GM19467 (cell line): ENCODE results near the gene COL26A1.
A peak's percentile ranks its signal among the peaks of the same experiment; 100 is the strongest.

Experiments used
- ATAC-seq: cut with Tn5 transposase; IDR thresholded peaks from one replicate; pipeline ENCODE4 v1.9.1; 2021; ENCODE audit warnings: mild to moderate bottlenecking, moderate library complexity; ENCODE audit not compliant: unreplicated experiment

Gene COL26A1

GRCh38 chr7:101529560-101529959 is 166.9 kb downstream of the COL26A1 start:
- ATAC-seq, result no peak

DNA sequence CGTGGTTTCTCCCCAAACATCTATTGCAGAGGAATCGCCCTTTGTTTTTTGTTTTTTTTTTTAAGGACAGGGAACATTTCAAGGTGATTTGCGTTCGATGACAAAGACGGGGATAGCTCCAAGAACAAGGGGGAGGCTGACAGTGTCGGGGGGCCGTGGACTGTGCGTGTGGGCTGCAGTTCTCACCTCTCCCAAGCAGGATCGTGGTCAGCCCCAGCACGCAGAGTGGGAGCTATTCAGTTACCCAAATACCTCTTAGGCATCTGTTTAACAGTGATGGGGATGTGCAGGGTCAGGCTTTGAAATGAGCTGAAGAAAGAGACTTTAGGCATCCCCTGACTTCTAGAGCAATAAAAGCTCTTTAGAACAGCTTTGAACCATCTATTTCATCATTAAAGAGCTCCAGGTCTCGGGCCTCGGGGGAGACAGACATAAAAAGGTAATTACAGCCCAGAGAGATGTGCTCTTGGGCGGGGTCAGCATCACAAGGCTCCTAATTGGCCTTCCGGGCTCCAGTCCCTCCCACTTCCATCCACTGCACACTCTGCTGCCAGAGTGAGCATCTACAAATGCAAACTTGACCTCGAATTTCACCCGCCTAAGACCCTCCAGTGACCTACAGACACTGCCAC is 169.2 kb downstream of the COL26A1 start:
- no peak for ATAC-seq

GRCh38 chr7:101532400-101533102 is 169.9 kb downstream of the COL26A1 start:
- ATAC-seq, result no peak

- no peak for ATAC-seq
Measured at GRCh38 chr7:101533103-101533465, 170.4 kb downstream of the COL26A1 start.

DNA sequence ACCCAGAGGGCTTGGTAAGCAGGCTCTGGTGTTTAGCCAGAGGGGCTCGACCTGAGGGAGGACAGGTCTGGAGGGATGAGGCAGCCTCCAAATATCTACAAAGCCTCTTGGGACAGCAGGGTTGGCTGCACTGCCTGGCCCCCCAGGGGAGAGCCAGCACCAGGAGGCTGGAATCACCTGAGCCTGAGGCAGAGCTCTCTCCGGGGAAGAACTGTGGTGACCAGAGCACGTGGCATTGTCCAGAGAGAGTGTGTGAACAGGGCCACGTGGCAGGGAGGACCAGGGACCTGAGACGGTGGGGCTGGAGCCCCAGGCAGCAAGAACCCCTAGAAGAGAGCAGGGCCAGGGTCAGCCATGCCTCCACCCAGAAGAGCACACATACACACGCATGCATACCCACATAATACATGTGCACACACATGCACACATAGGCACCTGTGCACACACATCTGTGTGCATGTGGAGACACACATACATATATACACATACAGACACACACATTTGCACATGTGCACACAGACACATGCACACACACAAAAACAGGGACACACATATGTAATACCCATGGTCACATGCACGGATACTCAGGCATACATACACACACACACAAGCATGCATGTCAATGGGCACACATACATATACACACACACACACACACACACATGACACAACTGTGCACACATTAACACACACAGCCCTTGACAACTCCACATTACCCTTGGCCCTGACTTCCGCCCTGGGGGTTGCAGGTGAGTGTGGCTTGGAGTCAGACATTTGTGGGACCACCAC is 171.5 kb downstream of the COL26A1 start:
- no peak for ATAC-seq

DNA sequence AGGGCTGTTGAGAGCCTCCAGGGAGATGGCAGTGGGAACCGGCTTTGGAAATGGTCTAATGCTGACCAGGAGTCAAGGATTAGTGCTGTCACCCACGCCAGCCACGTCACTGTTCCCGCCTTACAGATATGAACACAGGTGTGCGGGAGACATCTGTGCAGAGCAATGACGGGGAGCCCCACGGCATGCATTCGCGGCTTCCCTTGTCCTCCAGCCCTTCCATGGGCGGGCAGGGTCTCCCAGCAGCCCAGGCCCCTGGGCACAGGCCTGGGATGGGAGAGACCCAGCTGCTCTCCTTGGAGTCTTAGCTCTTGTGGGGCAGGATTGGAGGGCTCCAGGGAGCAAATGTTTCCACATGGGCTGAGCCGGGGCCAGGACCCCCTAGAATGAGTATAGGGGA is 172.2 kb downstream of the COL26A1 start:
- ATAC-seq, result no peak

- ATAC-seq, result no peak
Measured at GRCh38 chr7:101535351-101535751, 172.7 kb downstream of the COL26A1 start.

DNA sequence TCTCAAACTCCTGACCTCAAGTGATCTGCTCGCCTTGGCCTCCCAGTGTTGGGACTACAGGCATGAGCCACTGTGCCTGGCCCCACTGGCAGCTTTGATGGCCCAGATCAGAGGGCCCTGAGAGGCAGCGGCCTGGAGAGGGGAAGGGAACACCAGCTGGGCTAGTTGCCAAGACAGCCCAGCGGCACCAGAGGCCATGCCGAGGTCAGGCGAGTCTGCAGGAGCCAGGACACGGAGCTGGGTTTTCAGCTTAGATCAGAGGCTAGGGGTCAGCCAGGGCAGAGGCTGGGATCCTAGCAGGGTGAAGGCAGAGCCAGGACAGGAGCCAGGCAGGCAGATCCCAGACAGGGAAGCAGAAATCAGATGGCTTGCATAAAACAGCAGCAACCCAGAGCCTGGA is 173.6 kb downstream of the COL26A1 start:
- ATAC-seq, result no peak

- no peak for ATAC-seq
Measured at GRCh38 chr7:101536668-101537067, 174.0 kb downstream of the COL26A1 start.

- ATAC-seq, result no peak
Measured at GRCh38 chr7:101537205-101537604, 174.5 kb downstream of the COL26A1 start.

GRCh38 chr7:101537935-101538595 is 175.4 kb downstream of the COL26A1 start:
- ATAC-seq, result no peak

DNA sequence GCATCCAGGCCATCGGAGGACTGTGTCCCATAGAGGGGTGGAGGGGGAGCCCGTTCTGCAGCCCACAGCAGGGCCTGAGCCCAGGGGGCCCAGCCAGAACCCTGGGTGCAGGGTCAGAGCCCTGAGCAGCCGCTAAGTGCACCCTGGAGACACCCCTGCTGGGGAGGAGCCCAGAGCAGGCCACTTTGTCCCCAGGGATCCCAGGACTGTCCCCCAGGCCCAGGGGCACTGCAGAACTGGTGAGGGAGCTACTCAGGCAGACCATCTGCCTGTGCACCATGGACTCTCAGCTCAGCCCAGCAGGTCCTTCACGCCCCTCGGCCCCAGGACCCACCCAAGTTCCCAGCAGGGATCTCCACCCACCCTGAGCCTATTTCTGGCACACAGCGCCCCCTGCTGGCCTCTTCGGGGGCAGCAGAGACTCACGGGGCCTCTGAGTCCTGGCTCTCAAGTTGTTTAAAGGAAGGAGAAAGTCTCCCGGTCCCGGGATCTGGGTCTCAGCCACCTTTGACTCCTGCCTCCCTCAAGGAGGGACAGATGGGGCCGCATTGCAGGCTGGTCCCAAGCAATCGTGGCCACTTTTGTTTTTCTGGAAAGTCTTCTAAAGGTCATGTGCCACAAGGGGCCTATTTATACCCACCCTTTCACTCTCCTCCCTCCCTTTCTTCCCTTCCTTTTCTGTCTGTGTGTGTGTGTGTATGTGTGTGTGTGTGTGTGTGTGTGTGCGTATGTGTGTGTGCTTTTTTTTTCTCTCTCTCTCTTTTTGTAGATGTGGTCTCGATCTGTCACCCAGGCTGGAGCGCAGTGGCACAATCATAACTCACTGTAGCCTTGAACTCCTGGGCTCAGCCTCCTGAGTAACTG is 176.2 kb downstream of the COL26A1 start:
- ATAC-seq, result no peak

- ATAC-seq, result no peak
Measured at GRCh38 chr7:101539784-101540183, 177.1 kb downstream of the COL26A1 start.

GRCh38 chr7:101542527-101543241 is 180.0 kb downstream of the COL26A1 start:
- peak; percentile 54 for ATAC-seq

DNA sequence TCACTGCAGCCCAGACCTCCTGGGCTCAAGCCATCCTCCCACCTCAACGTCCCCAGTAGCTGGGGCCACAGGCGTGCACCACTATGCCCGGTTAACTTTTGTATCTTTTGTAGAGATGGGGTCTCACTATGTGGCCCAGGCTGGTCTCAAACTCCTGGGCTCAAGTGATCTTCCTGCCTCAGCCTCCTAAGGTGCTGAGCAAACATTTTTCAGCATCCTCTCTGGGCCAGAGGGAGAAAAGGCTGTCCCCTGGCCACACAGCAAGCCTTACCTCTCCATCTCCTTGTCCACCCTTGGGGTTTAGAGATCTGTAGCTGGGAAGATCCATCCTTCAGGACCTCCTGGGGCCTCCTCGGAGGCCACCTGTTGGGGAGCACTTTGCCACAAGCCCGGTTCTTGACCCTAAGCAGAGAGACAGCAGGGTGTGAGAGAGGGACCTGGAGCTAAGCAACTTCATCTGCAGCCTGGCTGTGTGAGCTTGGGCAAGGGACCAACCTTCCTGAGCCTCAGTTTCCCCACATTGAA is 180.6 kb downstream of the COL26A1 start:
- no peak for ATAC-seq

DNA sequence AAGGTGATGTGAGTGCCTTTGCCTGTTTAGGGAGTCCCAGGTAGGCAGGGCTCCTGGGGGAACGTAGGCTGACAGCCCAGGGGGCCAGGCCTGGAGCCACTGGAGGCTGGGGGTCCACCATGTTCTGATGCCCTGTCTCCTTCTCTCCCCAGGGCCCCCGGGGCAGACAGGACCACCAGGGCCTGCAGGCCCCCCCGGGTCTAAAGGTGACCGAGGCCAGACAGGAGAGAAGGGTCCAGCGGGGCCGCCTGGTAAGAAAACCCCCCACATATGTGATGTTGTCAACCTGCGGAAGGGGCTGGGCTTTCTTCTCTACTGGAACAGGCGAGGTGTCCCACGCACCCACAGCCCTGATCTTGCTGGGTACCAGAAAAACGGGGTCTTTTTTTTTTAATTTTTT is 181.2 kb downstream of the COL26A1 start:
- ATAC-seq, result no peak

DNA sequence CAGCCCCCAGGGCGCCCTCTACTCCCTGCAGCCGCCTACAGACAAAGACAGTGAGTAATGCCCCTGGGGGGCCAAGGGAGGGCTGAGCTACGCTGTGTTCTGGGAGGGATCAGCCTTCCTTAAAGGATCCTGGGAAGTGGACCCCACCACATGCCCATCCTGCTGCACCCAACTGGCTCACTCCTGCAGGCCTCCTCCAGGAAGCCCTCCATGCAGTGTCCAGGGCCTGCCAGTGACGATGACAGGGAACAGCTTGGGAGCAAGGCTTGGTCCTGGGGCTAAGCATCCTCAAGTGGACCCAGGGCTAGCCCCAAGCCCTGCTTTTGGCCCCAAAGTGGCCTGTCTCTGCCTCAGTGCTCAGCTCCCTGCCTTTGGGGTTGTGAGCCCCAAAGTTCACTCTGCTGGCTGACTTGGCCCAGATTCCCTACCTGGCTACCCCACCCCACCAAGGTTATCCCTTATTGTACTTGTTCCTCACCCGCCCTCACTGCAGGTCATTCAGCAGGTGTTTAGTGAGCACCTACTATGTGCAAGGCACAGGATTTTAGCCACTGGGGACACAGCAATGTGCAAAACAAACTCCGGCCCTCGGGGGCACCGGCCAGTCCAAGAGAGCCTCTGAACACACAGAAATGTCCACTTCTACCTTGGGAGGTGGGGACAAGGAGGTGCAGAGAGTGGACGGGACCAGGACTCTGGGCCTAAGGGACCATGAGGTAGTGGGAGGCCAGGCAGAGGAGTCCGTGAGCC is 182.9 kb downstream of the COL26A1 start:
- no peak for ATAC-seq

DNA sequence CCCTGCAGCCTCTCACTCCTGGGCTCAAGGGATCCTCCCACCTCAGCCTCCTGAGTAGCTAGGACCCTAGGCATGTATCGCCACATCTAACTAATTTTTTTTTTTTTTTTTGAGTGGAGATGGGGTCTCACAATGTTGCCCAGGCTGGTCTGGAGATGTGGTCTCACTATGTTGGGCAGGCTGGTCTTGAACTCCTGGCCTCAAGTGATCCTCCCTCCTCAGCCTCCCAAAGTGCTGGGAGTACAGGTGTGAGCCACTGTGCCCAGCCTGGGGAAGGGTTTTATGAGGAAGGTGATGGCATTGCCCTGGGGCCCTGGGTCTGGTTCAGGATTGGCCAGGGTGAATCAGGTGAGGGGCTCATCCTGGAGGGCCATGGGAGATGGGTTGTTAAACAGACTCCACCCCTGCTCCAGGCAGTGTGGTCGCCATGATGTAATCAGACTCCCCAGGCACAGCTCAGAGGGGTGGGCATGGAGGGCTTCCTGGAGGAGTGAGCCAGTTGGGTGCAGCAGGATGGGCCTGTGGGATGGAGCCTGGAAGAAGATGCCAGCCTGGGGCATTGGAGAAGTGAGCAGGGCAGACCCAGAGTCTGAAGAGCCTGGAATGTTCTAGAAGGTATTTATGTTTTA is 183.7 kb downstream of the COL26A1 start:
- no peak for ATAC-seq
